HS-27A (cell line): ENCODE results near the gene PRR15L.
"Not testable (repeated sequence)": the region's sequence is repeated elsewhere in the genome, so short reads cannot be mapped to it uniquely, and the experiment has no call there.

Experiments
- DNase-seq: peaks from one replicate; pipeline ENCODE4 v3.0.0-alpha.2; 2012; ENCODE audit warnings: low read depth, missing footprints

Gene PRR15L

GRCh38 chr17:47988445-47988844 lies 30.8 kb upstream of the PRR15L start:
- DNase-seq, result not testable (repeated sequence)

- no peak for DNase-seq
These were observed 29.7 kb upstream of the PRR15L start for GRCh38 chr17:47987240-47987835.

GRCh38 chr17:47986520-47986919 lies 28.8 kb upstream of the PRR15L start:
- DNase-seq, result no peak

- no peak for DNase-seq
These were observed 26.0 kb upstream of the PRR15L start for GRCh38 chr17:47983492-47984223.

GRCh38 chr17:47982645-47983390 lies 25.1 kb upstream of the PRR15L start:
- no peak for DNase-seq

DNA sequence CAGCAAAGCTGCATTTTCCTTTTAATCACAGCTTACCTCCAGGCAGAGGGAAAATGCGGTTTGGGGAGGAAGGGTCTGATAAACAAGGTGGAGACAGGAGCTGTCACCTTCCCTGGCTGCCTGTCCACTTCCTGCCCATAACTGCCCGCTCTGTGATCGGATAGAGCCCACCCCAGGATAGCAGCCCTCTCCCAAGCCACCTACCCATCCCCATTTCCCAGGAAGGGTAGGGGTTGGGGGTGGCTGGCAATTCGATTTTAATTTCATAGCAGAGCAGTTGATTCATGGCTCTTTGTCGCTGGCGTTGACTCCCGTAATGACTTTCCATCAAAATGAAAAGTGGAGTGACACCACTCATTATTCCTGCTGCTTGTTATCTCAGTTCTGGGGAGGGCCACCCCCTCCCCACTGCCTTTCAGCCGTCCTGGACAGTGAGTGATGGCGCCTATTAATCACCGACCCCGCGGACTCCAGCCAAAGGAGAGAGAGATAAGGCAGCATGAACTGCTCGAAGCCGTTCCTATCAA lies 24.5 kb upstream of the PRR15L start:
- DNase-seq, result no peak

- no peak for DNase-seq
These were observed 23.8 kb upstream of the PRR15L start for GRCh38 chr17:47981462-47981861.

- DNase-seq, result no peak
These were observed 22.9 kb upstream of the PRR15L start for GRCh38 chr17:47980541-47980940.

DNA sequence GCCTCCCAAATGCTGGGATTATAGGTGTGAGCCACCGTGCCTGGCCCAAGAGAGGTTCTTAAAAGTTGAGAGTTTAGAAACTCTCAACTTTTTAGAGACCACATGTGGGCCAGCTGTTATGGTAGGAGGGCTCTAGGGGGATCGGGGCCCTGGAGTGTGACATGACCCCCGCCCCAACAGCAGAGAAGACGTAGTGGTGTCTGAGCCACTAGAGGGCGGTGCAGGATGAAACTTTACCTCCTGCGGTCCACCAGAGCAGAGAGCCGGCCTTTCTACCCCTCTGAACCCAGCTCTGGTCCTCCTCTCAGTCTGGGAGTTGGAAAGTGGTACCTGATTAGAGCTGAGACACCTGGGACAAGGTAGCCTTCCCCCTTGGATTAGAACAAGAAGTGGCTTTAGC lies 20.6 kb upstream of the PRR15L start:
- DNase-seq, result no peak

- no peak for DNase-seq
These were observed 18.1 kb upstream of the PRR15L start for GRCh38 chr17:47975823-47976205.

DNA sequence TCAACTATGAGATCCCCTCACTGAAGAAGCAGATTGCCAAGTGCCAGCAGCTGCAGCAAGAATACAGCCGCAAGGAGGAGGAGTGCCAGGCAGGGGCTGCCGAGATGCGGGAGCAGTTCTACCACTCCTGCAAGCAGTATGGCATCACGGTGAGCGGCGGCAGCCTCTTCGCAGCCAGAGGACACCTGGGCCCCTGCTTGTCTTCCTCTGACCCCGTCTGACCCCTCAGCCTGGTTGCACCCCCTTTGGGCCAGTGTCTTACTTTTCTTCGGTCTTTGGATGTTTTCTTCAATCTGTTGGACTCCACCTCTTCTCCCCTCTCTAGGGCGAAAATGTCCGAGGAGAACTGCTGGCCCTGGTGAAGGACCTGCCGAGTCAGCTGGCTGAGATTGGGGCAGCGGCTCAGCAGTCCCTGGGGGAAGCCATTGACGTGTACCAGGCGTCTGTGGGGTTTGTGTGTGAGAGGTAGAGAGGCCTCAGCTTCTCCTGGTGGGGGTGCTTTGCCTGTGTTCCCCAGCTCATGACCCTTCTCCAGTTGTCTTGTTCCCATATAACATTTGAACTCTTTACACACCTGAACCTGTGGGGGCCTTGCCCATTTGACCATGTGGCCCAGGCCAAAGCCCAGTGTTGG lies 17.6 kb upstream of the PRR15L start:
- DNase-seq, result no peak

GRCh38 chr17:47973541-47973940 lies 15.9 kb upstream of the PRR15L start:
- no peak for DNase-seq

DNA sequence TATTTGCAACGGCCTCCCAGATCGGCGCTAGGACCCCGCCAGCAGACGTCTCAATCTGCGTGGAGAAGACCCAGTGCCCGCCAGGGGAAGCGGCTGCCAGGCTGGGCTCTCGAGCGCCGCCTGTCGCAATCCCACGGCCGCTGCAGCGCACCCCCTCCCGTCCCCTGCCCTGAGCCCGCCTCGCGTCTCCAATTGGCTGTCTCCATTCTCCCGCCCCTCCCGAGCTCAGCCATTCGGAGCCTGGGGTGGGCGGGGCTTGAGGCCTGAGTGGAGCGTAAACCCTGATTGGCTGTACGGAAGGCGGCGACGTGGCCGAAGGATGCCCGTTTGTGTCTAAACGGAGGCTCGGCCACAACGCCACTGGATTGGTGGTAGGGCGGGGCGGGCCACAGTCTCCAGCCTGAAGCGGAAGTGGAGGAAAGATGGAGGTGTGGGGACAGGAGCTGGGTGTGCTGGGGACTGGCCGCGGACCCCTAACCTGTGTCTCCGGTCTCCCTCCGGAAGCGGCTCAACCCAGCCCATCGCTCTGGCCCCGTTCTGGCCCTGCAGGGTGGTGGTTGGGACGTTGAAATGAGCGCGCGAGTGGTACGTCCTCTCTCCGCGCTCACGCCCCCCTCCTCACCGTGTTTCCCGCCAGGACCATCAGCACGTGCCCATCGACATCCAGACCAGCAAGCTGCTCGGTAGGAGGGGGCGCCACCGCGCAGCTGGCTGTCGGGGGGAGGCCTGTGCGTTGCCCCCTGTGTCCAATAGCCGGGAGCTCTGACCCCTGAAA lies 13.2 kb upstream of the PRR15L start, which contains the start of gene CDK5RAP3:
TSS of gene CDK5RAP3 (plus strand) at position 389 of the 775 bp plus-strand sequence. CDS start at position 423, 34 bp downstream.
- DNase-seq, result peak; percentile 99

- DNase-seq, result no peak
These were observed 12.4 kb upstream of the PRR15L start for GRCh38 chr17:47969930-47970724.

- no peak for DNase-seq
These were observed 11.2 kb upstream of the PRR15L start for GRCh38 chr17:47968836-47969235.

DNA sequence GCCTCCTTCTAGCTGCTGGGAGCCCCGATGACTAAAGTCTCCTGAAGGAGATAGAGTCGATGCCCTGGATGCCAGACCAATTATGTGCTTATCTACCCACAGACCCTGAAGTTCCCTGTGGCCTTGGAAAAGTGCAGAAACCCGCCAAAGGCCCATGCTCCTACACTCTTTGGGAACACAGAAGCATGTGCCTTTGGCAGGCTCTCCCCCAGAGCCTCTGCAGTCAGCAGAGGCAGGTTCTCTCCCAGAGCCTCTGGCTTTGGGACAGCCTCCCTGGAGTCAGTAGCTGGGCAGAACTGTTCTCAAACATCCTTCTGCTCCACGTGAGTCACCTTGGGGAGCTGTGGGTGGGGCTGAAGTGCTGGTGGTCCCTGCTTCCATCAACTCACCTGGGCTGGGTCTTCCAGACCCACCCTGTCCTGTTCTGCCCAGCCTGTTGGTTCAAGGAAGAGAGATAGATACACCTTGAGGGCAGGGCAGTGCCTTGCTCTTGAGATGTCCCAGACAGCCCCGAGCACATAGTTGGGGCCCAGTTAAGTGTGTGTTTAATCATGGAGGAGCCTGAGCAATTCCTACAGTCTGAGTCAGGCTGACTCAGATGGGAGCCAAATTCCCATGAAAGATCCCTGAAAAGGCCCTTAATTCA lies 10.0 kb upstream of the PRR15L start:
- DNase-seq, result peak; percentile 92

DNA sequence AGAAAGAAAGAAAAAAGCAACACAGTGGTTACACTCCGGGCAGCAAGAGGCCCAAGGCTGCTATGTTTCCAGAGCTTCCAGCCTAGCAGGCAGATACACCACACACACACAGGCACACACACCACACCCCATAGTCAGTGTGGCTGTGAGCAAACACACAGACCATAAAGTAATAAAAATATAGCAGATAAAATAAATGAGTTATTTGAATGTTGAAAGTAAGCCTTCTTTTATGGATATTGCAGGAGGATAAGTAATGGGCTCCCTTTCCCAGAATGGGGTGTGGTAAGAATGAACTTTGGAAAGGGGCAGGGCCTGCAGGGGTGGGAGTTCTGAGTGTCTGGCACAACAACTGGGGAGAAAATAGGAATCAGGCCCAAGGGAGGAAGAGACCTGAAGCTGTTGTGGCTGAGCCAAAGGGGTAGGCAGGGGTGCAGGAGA lies 8.4 kb upstream of the PRR15L start:
- no peak for DNase-seq

DNA sequence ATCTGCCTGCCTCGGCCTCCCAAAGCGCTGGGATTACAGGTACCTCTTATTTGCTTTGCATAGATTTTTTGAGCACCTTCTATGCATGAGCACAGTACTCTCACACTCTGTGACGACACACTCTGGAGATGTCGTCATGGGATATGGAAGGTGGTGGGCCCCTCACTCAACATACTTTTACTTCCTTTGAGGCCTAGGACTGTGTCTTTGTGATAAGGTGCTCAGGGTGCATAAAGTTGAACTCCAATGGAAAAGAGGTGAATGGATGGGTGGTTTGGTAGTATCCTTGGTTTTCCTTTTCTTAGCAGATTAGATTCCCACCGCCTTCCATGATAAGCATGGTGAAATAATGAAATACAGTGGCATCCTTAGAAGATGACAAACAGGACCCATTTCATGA lies 7.2 kb upstream of the PRR15L start:
- DNase-seq, result no peak

- no peak for DNase-seq
These were observed 5.2 kb upstream of the PRR15L start for GRCh38 chr17:47962901-47963300.

DNA sequence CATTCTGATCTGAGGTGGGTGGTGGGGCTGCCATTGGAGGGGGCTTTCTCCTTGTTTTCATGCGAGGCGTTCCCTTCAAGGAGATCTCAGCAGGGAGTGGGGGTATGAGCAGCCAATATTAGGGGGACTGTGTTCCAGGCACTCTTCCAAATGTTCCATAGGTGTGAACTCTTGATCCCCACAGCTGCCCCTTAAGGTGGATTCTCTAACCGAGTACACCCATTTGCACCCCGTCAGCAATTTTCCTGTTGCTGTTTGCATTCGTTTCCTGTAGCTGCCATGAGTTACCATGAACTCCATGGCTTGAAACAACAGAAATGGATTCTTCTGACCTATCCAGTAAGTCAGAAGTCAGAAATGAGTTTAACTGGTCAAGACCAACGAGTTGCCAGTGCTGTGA lies 3.7 kb upstream of the PRR15L start:
- no peak for DNase-seq
